Natural killer cell (primary cell): ENCODE data around the gene CITED4. TPM values are rescaled to one million over a fixed set of nuclear protein-coding genes. Genes with fewer than 3 reads are reported as not detected.

Experiments
- ATAC-seq, 3 donors: fragments of 150-1000 bp in 2 of 3; fragments of 200-7000 bp in 1 of 3; cut with Tn5 transposase; 1 replicate in 1 of 3; 2 replicates in 2 of 3; pipeline ENCODE4 v1.10.0; 2021; ENCODE audit warnings: mild to moderate bottlenecking in 2 of 3, moderate library complexity in 2 of 3
- DNase-seq, 2 donors: peaks; one replicate each; pipeline versions ENCODE4 v3.0.0 to v3.0.0-alpha.2; 2013 to 2021; ENCODE audit warnings: mixed read lengths in 1 of 2
- H3K27ac ChIP-seq: one replicate; pipeline ENCODE4 v1.5.1; 2013; ENCODE audit warnings: mild to moderate bottlenecking, low read length
- H3K27me3 ChIP-seq: one replicate; pipeline ENCODE4 v1.6.1; 2013; ENCODE audit warnings: low read length; ENCODE audit not compliant: control insufficient read depth, insufficient read depth
- H3K36me3 ChIP-seq: one replicate; pipeline ENCODE4 v1.6.1; 2013; ENCODE audit warnings: low read length; ENCODE audit not compliant: control insufficient read depth, insufficient read depth
- H3K4me1 ChIP-seq: one replicate; pipeline ENCODE4 v1.6.1; 2013; ENCODE audit warnings: low read length; ENCODE audit not compliant: control insufficient read depth, insufficient read depth
- H3K4me3 ChIP-seq: one replicate; pipeline ENCODE4 v1.5.1; 2013; ENCODE audit warnings: low read length
- H3K9me3 ChIP-seq: one replicate; pipeline ENCODE4 v1.6.1; 2013; ENCODE audit warnings: low read length; ENCODE audit not compliant: control insufficient read depth, insufficient read depth
- H3K27ac Mint-ChIP-seq, 2 donors: one replicate each; pipeline ENCODE4 v1.8.0; 2022; ENCODE audit warnings: mild to moderate bottlenecking in 2 of 2, mixed read lengths in 2 of 2, moderate library complexity in 1 of 2
- H3K27me3 Mint-ChIP-seq, 2 donors: one replicate each; pipeline ENCODE4 v1.8.0; 2022; ENCODE audit warnings: low read depth in 2 of 2, mixed read lengths in 2 of 2
- H3K36me3 Mint-ChIP-seq: one replicate; pipeline ENCODE4 v1.8.0; 2022; ENCODE audit warnings: mixed read lengths
- H3K4me1 Mint-ChIP-seq, 2 donors: one replicate each; pipeline ENCODE4 v1.8.0; 2022; ENCODE audit warnings: mixed read lengths in 2 of 2
- H3K4me3 Mint-ChIP-seq: one replicate; pipeline ENCODE4 v1.8.0; 2022; ENCODE audit warnings: mild to moderate bottlenecking, moderate library complexity, mixed read lengths
- H3K9me3 Mint-ChIP-seq, 2 donors: one replicate each; pipeline ENCODE4 v1.8.0; 2022; ENCODE audit warnings: mixed read lengths in 2 of 2
- WGBS: methylation state at CpG from one replicate; pipeline ENCODE4 v1.1.7; 2013; ENCODE audit warnings: missing lambda C conversion rate; ENCODE audit not compliant: insufficient coverage; 5-methylcytosine and 5-hydroxymethylcytosine counted together
- intact Hi-C: fragments of 100-400 bp; cut with micrococcal nuclease; formaldehyde crosslinking; loops from one replicate; pipeline ENCODE4 v1.14.2; 2022
- total RNA-seq, 4 donors: library from RNA; stranded (reverse); fragments of 120-200 nt in 1 of 4; gene quantifications; one replicate each; pipeline versions ENCODE4 v1.2.3 to v1.2.4, GENCODE V29; 2013 to 2022
- TF ChIP-seq, protein P1 (sequence below): fragments of 200-600 bp; IDR thresholded peaks from one replicate; pipeline ENCODE4 v1.8.0; 2022; ENCODE audit warnings: antibody characterized with exemption

Gene CITED4
- total RNA-seq, 3 donors from 2014 or later (not counting 1 experiment from before 2014, with no cell fraction given) = 3.5 to 7.7 (median 4.9) TPM

DNA sequence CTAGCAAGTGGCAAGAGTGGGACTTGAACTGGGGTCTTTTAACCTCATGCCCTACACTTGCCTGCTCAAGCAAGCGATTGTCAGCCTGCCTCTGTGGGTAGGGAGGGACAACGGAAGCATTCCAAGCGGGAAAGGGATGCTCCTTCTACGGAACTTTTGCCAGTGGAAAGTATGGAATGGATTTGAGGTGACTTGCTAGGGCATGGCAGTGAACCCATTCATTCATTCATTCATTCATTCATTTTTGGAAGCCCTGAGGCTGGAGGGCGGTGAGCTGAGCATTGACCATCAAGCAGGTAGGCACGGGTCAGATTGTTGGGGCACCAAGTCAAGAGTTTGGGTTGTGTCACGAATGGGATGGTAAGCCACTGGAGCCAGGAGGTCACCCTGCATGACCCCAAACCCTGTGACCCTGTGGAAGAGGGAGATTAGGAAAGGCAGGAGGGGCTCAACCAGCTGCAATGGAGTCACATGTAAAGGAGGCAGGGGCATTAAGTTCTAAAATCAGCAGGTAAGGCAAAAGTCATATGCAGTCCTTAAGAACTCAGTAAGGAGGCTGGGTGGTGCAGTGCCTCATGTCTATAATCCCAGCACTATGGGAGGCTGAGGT is 11.8 kb upstream of the CITED4 start:
- TF ChIP-seq, protein P1, sequence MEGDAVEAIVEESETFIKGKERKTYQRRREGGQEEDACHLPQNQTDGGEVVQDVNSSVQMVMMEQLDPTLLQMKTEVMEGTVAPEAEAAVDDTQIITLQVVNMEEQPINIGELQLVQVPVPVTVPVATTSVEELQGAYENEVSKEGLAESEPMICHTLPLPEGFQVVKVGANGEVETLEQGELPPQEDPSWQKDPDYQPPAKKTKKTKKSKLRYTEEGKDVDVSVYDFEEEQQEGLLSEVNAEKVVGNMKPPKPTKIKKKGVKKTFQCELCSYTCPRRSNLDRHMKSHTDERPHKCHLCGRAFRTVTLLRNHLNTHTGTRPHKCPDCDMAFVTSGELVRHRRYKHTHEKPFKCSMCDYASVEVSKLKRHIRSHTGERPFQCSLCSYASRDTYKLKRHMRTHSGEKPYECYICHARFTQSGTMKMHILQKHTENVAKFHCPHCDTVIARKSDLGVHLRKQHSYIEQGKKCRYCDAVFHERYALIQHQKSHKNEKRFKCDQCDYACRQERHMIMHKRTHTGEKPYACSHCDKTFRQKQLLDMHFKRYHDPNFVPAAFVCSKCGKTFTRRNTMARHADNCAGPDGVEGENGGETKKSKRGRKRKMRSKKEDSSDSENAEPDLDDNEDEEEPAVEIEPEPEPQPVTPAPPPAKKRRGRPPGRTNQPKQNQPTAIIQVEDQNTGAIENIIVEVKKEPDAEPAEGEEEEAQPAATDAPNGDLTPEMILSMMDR = no peak
- DNase-seq (no peak), ATAC-seq (no peak)
- Mint-ChIP-seq H3K27ac (no peak overlapping the region), H3K36me3 (no peaks in the 10 kb centered on the region), H3K27me3 (peaks cover 0 to 3% of the 10 kb centered on the region in 2 donors), H3K4me3 (no peak overlapping the region), H3K9me3 (no peaks in the 10 kb centered on the region), H3K4me1 (peaks cover 34 to 42% of the 10 kb centered on the region in 2 donors)
- Histone ChIP-seq H3K4me1 (peaks cover 27% of the 10 kb centered on the region), H3K9me3 (peaks cover 3% of the 10 kb centered on the region), H3K27me3 (no peaks in the 10 kb centered on the region), H3K27ac (no peak overlapping the region), H3K36me3 (no peaks in the 10 kb centered on the region), H3K4me3 (no peak overlapping the region)
- intact Hi-C loops = no loop called here
- WGBS = 98% methylated on average over 5 of the region's 7 CpGs

DNA sequence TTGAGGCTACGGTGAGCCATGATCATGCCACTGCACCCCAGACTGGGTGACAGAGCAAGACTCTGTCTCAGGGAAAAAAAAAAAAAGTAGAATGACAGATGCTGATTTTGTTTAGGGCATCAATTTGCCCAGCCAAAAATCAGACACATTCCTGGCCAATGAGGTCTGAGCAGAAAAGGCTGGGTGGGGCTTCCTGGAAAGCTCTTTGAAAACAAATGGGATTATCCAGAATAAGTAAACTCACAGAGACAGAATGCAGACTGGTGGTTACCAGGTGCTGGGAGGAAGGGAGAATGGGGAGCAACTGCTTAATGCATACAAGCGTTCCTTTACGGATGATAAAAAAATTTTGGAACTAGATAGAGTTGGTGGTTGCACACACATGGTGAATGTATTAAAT is 10.1 kb upstream of the CITED4 start:
- WGBS = 96% methylated on average over 3 of the region's 3 CpGs

DNA sequence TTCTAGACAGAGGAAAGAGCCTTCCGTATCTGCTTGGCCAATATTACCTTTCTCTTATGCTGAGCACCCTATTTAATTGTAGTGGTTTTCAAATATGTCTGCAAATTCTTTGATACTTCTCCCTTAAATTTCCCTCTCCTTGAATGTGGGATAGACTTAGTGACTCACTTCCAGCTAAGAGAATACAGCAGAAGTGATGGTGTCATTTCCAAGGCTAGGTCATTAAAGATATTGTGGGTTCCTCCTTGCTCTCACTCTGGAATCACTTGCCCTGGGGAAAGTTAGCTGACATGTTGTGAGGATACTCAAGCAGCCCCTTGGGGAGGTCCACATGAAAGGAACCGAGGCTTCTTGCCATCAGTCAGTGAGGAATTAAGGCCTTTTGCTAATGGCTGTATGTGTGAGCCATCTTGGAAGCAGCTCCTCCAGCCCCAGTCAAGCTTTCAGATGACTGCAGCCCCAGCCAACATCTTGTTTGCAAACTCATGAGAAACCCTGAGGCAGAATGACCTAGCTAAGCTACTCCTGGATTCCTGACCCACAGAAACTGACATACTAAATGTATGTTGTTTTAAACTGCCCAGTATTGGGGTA is 8.1 kb upstream of the CITED4 start:
- Mint-ChIP-seq H3K9me3 (no peaks in the 10 kb centered on the region), H3K4me1 (peaks cover 11 to 15% of the 10 kb centered on the region in 2 donors), H3K27me3 (peaks cover 0 to 3% of the 10 kb centered on the region in 2 donors), H3K4me3 (no peak overlapping the region), H3K27ac (no peak overlapping the region), H3K36me3 (no peaks in the 10 kb centered on the region)
- H3K27me3 ChIP-seq = no peaks in the 10 kb centered on the region
- H3K36me3 ChIP-seq = no peaks in the 10 kb centered on the region
- 92% methylated on average over 1 of the region's 2 CpGs for WGBS
- DNase-seq = no peak
- no peak overlapping the region for H3K27ac ChIP-seq
- intact Hi-C loops = no loop called here
- ATAC-seq = no peak
- TF ChIP-seq, protein P1 = no peak
- H3K9me3 ChIP-seq = no peaks in the 10 kb centered on the region
- H3K4me1 ChIP-seq = peaks cover 5% of the 10 kb centered on the region
- no peak overlapping the region for H3K4me3 ChIP-seq

More for the DNA sequence above, 10.1 kb upstream of the CITED4 start:
- DNase-seq = no peak
- peaks cover 20% of the 10 kb centered on the region for H3K4me1 ChIP-seq
- Mint-ChIP-seq H3K4me1 (peaks cover 30 to 36% of the 10 kb centered on the region in 2 donors), H3K9me3 (no peaks in the 10 kb centered on the region), H3K27me3 (peaks cover 0 to 3% of the 10 kb centered on the region in 2 donors), H3K36me3 (no peaks in the 10 kb centered on the region), H3K27ac (no peak overlapping the region), H3K4me3 (no peak overlapping the region)
- no peak overlapping the region for H3K27ac ChIP-seq
- TF ChIP-seq, protein P1 = no peak
- H3K36me3 ChIP-seq = no peaks in the 10 kb centered on the region
- H3K4me3 ChIP-seq = no peak overlapping the region
- intact Hi-C loops = no loop called here
- peaks cover 3% of the 10 kb centered on the region for H3K9me3 ChIP-seq
- ATAC-seq = no peak
- no peaks in the 10 kb centered on the region for H3K27me3 ChIP-seq
